Measurements from ENCODE around the gene KCNJ18.

DNA sequence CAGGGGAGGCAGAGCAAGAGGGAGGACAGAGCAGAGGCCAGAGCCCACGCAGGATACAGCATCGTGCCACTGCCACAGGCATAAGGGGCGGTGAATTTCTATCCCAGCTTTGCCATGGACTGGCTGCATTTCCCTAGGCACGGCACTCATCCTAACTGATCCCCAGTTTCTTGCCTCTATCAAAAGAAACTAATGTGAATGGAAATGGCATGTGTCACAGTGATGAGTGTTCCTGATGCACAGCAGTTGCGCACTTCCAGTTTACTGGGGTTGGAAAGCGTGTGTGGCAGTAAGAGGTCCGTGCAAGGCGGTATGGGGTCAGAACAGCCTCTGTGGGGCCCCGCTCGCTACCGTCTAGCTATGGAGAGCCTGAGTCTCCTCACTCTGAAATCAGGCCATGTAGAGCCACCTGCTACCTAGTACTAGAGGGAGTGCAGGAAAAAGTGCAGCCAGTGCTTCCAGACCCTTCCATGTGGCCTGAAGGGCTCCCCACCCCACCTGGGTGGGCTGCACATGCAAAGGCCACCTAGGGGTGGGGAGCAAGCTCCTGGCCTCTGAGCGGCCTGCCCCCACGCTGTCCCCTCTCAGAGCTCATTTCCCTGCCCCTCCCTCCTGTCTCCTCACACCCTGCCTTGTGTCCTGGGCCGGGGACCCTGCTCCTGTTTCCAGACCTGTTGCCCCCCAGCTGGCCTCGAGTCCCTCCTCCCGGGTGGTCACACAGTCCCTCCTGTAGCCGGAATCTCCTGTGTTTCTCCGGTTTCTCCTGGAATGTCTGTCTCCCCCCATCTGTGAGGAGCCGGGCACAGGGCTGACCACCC, 5.0 kb upstream of the KCNJ18 start:
- TF ChIP-seq, protein P1, sequence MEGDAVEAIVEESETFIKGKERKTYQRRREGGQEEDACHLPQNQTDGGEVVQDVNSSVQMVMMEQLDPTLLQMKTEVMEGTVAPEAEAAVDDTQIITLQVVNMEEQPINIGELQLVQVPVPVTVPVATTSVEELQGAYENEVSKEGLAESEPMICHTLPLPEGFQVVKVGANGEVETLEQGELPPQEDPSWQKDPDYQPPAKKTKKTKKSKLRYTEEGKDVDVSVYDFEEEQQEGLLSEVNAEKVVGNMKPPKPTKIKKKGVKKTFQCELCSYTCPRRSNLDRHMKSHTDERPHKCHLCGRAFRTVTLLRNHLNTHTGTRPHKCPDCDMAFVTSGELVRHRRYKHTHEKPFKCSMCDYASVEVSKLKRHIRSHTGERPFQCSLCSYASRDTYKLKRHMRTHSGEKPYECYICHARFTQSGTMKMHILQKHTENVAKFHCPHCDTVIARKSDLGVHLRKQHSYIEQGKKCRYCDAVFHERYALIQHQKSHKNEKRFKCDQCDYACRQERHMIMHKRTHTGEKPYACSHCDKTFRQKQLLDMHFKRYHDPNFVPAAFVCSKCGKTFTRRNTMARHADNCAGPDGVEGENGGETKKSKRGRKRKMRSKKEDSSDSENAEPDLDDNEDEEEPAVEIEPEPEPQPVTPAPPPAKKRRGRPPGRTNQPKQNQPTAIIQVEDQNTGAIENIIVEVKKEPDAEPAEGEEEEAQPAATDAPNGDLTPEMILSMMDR (optimal IDR thresholded peaks at IDR 0.05 in 1 of 3, IDR thresholded peaks at IDR 0.05 in 1 of 3, conservative IDR thresholded peaks at IDR 0.05 in 1 of 3; ENCODE audit: extremely low read depth in 1 of 3, insufficient read depth in 2 of 3, low read length in 3 of 3), result no peak
- TF ChIP-seq EZH2 (IDR thresholded peaks at IDR 0.05; ENCODE audit: low read length), result no peak

Measured in keratinocyte (primary cell).